GM21786 (cell line): Measurements from ENCODE around the gene SLC9B2.
A peak's percentile ranks its signal among the peaks of the same experiment; 100 is the strongest.
"Not testable (repeated sequence)": the region's sequence is repeated elsewhere in the genome, so short reads cannot be mapped to it uniquely, and the experiment has no call there.

ENCODE experiments used
- ATAC-seq: cut with Tn5 transposase; IDR thresholded peaks from one replicate; pipeline ENCODE4 v1.9.1; 2021; ENCODE audit not compliant: unreplicated experiment

The SLC9B2 gene

GRCh38 chr4:103019308-103020124 is 57.0 kb downstream of the SLC9B2 start, which contains the start of gene SLC9B1:
Gene SLC9B1, minus strand, starts transcription at chr4:103019705. Its CDS starts 27,994 bp downstream, at chr4:102991711.
- peak; percentile 99 for ATAC-seq

GRCh38 chr4:103018391-103019307 is 57.9 kb downstream of the SLC9B2 start:
- no peak for ATAC-seq

GRCh38 chr4:103012551-103012950 is 64.0 kb downstream of the SLC9B2 start:
- ATAC-seq, result no peak

DNA sequence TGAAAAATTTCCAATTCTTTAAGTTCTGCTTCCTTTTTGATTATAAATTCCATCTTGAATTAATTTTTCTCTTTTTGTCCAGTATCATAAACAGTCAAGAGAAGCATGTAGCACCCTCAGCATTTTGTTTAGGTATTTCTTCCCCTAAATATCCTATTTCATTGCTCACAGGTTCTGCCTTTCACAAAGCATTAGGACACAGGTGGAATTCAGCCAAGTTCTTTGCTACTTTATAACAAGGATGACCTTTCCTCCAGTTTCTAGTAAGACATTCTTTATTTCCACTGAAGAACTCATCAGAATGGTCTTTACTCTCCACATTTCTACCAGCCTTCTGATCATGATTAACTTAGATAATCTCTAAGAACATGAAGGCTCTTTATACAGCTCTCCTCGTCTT is 64.5 kb downstream of the SLC9B2 start:
- ATAC-seq, result no peak

DNA sequence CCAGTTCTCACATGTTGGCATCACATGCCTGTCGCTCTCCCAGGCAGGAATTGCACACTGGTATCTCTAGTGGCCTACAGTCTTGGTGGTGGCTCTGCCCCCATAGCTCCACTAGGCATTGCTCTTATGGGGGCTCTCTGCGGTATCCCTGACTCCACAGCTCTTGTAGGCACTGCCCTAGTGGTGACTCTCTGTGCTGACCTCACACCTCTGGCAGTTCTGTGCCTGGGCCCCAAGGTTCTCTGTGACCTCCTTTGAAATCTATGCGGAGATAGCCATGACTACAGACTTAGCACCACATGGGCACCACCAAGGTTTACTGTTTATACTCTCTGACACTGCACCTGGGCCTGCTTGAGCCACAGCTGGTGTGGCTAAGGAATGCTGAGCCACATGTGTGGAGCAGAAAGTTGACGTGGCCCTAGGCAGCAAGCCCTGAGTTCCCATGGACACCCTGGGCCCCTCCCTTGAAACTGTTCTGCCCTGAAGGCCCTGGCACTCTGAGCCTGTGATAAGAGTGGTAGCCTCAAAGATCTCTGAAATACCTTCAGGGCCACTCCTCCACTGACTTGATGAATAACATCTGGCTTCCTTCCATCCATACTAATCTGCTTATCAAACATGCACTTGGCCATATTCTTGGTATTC is 65.1 kb downstream of the SLC9B2 start:
- ATAC-seq, result no peak

GRCh38 chr4:103010804-103011203 is 65.8 kb downstream of the SLC9B2 start:
- no peak for ATAC-seq

- ATAC-seq, result peak; percentile 93
Measured at GRCh38 chr4:103008875-103009729, 67.5 kb downstream of the SLC9B2 start.

DNA sequence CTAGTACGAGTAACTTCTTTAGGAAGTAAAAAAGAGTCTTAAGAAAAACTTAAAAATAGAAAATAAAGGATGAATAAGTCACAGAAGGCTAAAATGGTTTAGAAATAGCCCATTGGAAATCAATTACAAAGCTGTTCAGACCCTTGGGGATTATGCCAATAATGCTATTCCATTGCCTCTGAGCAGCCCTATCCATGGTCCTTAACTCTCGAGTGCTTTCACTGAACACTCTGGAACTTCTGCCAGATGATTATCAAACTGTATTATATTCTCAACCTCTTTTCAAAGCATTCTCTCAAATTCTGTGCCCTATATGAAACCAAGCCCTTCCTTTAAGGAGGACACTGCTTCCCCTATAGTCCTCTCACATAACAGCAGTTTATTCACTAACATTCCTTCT is 74.0 kb downstream of the SLC9B2 start:
- ATAC-seq, result no peak

GRCh38 chr4:102994803-102995202 is 81.8 kb downstream of the SLC9B2 start:
- no peak for ATAC-seq

GRCh38 chr4:102993985-102994384 is 82.6 kb downstream of the SLC9B2 start:
- ATAC-seq, result not testable (repeated sequence)

GRCh38 chr4:102988429-102989020 is 88.0 kb downstream of the SLC9B2 start:
- no peak for ATAC-seq

GRCh38 chr4:102981005-102981404 is 95.6 kb downstream of the SLC9B2 start:
- ATAC-seq, result no peak
